HepG2 (cell line): ENCODE measurements around the gene TASP1. TPM values are rescaled to one million over a fixed set of nuclear protein-coding genes. Genes with fewer than 3 reads are reported as not detected.

Experiments
- EHMT2 ChIP-seq: fragments of 200-600 bp; sonication (generic); IDR thresholded peaks from 2 replicates; pipeline ENCODE4 v1.7.0; 2017; ENCODE audit warnings: antibody characterized with exemption, low read depth, low read length, borderline replicate concordance
- NR1H2 ChIP-seq: sonication (generic); formaldehyde crosslinking; IDR thresholded peaks from 2 replicates; pipeline ENCODE4 v1.8.1; 2022; ENCODE audit warnings: low read depth, missing genetic modification reagents, borderline replicate concordance
- SMARCC2 ChIP-seq: fragments of 450-650 bp; IDR thresholded peaks from 2 replicates; pipeline ENCODE4 v1.6.1; 2017; ENCODE audit warnings: antibody characterized with exemption, mild to moderate bottlenecking
- SMC3 ChIP-seq: IDR thresholded peaks from 2 replicates; pipeline ENCODE4 v1.6.1; 2011; ENCODE audit warnings: low read length, improper control_type of control experiment
- ZNF264 ChIP-seq: sonication (generic); formaldehyde crosslinking; IDR thresholded peaks from 2 replicates; pipeline ENCODE4 v1.4.0; 2020; ENCODE audit warnings: missing genetic modification reagents
- ZNF746 ChIP-seq: sonication (generic); formaldehyde crosslinking; IDR thresholded peaks from 2 replicates; pipeline ENCODE4 v1.8.0; 2022; ENCODE audit warnings: mild to moderate bottlenecking, missing genetic modification reagents
- polyA plus RNA-seq, 8 experiments: library from polyadenylated mRNA; depleted of rRNA in 3 of 8; stranded (reverse) in 7 of 8; unstranded in 1 of 8; fragments of >200 nt; fragmentation: Illumina TruSeq in 4 of 8; extraction: Trizol in 4 of 8; gene quantifications; 2 replicates each; pipeline versions ENCODE4 v1.2.1 to v1.2.3, GENCODE V29; 2011 to 2016; ENCODE audit warnings: low read depth in 4 of 8, missing spikeins in 1 of 8, mixed read lengths in 1 of 8; ENCODE audit not compliant: insufficient read depth in 1 of 8
- total RNA-seq, 5 experiments: library from RNA; depleted of rRNA; stranded (reverse); fragments of >200 nt; fragmentation: Illumina TruSeq; extraction: Trizol; gene quantifications; 2 replicates each; pipeline ENCODE4 v1.2.3, GENCODE V29; 2016; ENCODE audit warnings: low read depth in 1 of 5
- TF ChIP-seq, protein P1 (sequence below), 2 experiments: IDR thresholded peaks; 2 replicates each; pipeline ENCODE4 v1.6.1; 2011 to 2012; ENCODE audit warnings: low read length in 2 of 2, borderline replicate concordance in 1 of 2, low read depth in 1 of 2, mild to moderate bottlenecking in 1 of 2, moderate library complexity in 1 of 2
- TF ChIP-seq, protein P2 (sequence below): sonication (generic); formaldehyde crosslinking; IDR thresholded peaks from 2 replicates; pipeline ENCODE4 v1.4.0; 2020; ENCODE audit warnings: missing genetic modification reagents, mild to moderate bottlenecking, borderline replicate concordance
- TF ChIP-seq, protein P3 (sequence below): sonication (generic); formaldehyde crosslinking; IDR thresholded peaks from 2 replicates; pipeline ENCODE4 v1.8.0; 2022; ENCODE audit warnings: mild to moderate bottlenecking, missing genetic modification reagents, borderline replicate concordance
- TF ChIP-seq, protein P4 (sequence below): sonication (generic); formaldehyde crosslinking; IDR thresholded peaks from 2 replicates; pipeline ENCODE4 v1.8.1; 2022; ENCODE audit warnings: mild to moderate bottlenecking, missing genetic modification reagents
- TF ChIP-seq, protein P5 (sequence below): sonication (generic); formaldehyde crosslinking; IDR thresholded peaks from 2 replicates; pipeline ENCODE4 v1.9.0; 2021; ENCODE audit warnings: missing genetic modification reagents, borderline replicate concordance
- TF ChIP-seq, protein P6 (sequence below): sonication (generic); formaldehyde crosslinking; IDR thresholded peaks from 2 replicates; pipeline ENCODE4 v1.4.0; 2020; ENCODE audit warnings: low read depth, missing genetic modification reagents

TASP1 gene
- total and polyA plus RNA-seq, 2 of the 13 experiments (the other 11 are each of a cell fraction or from before 2014, with no cell fraction given) = 10.0 to 25.2 TPM

DNA sequence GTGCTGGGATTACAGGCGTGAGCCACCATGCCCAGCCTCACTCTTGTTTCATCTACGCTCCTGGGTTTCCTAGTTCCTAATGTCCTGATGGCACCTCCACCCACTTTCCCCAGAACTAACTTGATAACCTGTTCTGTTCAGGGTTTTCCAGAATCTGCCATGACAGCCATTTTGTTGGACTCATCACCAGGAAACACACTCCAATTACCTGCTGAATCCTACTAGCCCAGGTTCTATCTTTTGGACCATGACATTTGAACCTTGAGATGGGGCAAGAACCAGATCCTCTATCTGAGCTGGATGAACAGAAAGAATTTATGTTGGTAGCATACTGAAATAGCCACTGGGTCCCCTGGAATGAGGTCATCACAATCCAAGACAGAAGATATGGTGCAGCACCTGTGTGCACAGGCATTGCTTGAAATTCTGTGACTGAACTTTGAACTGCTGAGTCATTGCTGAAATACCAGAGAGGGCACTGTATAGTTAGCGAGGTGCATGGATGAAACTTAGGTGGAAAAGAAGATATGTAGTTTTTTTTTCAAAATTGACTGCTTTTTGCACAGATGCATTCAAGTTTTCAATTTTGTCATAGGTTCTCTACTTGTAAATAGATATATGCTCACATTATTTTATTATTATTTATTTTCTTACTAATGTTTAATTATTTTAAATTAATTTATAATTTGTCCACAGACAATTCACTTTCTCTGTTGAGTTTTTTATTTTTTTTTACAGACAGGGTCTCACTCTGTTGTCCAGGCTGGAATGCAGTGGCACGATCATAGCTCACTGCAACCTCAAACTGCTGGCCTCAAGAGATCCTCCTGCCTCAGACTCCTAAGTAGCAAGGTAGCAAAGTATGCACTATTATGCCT is 42.8 kb upstream of the TASP1 start (continued):
- TF ChIP-seq, protein P1, sequence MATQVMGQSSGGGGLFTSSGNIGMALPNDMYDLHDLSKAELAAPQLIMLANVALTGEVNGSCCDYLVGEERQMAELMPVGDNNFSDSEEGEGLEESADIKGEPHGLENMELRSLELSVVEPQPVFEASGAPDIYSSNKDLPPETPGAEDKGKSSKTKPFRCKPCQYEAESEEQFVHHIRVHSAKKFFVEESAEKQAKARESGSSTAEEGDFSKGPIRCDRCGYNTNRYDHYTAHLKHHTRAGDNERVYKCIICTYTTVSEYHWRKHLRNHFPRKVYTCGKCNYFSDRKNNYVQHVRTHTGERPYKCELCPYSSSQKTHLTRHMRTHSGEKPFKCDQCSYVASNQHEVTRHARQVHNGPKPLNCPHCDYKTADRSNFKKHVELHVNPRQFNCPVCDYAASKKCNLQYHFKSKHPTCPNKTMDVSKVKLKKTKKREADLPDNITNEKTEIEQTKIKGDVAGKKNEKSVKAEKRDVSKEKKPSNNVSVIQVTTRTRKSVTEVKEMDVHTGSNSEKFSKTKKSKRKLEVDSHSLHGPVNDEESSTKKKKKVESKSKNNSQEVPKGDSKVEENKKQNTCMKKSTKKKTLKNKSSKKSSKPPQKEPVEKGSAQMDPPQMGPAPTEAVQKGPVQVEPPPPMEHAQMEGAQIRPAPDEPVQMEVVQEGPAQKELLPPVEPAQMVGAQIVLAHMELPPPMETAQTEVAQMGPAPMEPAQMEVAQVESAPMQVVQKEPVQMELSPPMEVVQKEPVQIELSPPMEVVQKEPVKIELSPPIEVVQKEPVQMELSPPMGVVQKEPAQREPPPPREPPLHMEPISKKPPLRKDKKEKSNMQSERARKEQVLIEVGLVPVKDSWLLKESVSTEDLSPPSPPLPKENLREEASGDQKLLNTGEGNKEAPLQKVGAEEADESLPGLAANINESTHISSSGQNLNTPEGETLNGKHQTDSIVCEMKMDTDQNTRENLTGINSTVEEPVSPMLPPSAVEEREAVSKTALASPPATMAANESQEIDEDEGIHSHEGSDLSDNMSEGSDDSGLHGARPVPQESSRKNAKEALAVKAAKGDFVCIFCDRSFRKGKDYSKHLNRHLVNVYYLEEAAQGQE (IDR thresholded peaks at IDR 0.05; ENCODE audit: borderline replicate concordance in 1 of 2, low read depth in 1 of 2, low read length in 2 of 2) = no peak
- TF ChIP-seq, protein P2, sequence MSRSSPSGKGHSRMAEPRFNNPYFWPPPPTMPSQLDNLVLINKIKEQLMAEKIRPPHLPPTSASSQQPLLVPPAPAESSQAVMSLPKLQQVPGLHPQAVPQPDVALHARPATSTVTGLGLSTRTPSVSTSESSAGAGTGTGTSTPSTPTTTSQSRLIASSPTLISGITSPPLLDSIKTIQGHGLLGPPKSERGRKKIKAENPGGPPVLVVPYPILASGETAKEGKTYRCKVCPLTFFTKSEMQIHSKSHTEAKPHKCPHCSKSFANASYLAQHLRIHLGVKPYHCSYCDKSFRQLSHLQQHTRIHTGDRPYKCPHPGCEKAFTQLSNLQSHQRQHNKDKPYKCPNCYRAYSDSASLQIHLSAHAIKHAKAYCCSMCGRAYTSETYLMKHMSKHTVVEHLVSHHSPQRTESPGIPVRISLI = peak; percentile 49; the same call in 1 of the 2 replicates
- TF ChIP-seq, protein P3, sequence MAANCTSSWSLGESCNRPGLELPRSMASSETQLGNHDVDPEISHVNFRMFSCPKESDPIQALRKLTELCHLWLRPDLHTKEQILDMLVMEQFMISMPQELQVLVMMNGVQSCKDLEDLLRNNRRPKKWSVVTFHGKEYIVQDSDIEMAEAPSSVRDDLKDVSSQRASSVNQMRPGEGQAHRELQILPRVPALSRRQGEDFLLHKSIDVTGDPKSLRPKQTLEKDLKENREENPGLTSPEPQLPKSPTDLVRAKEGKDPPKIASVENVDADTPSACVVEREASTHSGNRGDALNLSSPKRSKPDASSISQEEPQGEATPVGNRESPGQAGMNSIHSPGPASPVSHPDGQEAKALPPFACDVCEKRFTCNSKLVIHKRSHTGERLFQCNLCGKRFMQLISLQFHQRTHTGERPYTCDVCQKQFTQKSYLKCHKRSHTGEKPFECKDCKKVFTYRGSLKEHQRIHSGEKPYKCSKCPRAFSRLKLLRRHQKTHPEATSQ = no peak
- TF ChIP-seq SMC3 (peak; percentile 20; the same call in 1 of the 2 replicates), EHMT2 (peak; percentile 93), ZNF746 (CRISPR knock-in tag) (no peak), NR1H2 (CRISPR knock-in tag) (no peak), SMARCC2 (peak; percentile 94), ZNF264 (CRISPR knock-in tag) (peak; percentile 82; the same call in 1 of the 2 replicates)
- TF ChIP-seq, protein P4, sequence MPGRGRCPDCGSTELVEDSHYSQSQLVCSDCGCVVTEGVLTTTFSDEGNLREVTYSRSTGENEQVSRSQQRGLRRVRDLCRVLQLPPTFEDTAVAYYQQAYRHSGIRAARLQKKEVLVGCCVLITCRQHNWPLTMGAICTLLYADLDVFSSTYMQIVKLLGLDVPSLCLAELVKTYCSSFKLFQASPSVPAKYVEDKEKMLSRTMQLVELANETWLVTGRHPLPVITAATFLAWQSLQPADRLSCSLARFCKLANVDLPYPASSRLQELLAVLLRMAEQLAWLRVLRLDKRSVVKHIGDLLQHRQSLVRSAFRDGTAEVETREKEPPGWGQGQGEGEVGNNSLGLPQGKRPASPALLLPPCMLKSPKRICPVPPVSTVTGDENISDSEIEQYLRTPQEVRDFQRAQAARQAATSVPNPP (CRISPR knock-in tag) = no peak
- TF ChIP-seq, protein P5, sequence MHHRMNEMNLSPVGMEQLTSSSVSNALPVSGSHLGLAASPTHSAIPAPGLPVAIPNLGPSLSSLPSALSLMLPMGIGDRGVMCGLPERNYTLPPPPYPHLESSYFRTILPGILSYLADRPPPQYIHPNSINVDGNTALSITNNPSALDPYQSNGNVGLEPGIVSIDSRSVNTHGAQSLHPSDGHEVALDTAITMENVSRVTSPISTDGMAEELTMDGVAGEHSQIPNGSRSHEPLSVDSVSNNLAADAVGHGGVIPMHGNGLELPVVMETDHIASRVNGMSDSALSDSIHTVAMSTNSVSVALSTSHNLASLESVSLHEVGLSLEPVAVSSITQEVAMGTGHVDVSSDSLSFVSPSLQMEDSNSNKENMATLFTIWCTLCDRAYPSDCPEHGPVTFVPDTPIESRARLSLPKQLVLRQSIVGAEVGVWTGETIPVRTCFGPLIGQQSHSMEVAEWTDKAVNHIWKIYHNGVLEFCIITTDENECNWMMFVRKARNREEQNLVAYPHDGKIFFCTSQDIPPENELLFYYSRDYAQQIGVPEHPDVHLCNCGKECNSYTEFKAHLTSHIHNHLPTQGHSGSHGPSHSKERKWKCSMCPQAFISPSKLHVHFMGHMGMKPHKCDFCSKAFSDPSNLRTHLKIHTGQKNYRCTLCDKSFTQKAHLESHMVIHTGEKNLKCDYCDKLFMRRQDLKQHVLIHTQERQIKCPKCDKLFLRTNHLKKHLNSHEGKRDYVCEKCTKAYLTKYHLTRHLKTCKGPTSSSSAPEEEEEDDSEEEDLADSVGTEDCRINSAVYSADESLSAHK (CRISPR knock-in tag) = no peak
- TF ChIP-seq, protein P6, sequence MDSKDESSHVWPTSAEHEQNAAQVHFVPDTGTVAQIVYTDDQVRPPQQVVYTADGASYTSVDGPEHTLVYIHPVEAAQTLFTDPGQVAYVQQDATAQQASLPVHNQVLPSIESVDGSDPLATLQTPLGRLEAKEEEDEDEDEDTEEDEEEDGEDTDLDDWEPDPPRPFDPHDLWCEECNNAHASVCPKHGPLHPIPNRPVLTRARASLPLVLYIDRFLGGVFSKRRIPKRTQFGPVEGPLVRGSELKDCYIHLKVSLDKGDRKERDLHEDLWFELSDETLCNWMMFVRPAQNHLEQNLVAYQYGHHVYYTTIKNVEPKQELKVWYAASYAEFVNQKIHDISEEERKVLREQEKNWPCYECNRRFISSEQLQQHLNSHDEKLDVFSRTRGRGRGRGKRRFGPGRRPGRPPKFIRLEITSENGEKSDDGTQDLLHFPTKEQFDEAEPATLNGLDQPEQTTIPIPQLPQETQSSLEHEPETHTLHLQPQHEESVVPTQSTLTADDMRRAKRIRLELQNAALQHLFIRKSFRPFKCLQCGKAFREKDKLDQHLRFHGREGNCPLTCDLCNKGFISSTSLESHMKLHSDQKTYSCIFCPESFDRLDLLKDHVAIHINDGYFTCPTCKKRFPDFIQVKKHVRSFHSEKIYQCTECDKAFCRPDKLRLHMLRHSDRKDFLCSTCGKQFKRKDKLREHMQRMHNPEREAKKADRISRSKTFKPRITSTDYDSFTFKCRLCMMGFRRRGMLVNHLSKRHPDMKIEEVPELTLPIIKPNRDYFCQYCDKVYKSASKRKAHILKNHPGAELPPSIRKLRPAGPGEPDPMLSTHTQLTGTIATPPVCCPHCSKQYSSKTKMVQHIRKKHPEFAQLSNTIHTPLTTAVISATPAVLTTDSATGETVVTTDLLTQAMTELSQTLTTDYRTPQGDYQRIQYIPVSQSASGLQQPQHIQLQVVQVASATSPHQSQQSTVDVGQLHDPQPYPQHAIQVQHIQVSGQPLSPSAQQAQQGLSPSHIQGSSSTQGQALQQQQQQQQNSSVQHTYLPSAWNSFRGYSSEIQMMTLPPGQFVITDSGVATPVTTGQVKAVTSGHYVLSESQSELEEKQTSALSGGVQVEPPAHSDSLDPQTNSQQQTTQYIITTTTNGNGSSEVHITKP (CRISPR knock-in tag) = no peak
